HepG2 (cell line): ENCODE measurements around the gene DEPDC5. TPM values are rescaled to one million over a fixed set of nuclear protein-coding genes. Genes with fewer than 3 reads are reported as not detected.

Source experiments
- NONO ChIP-seq, 2 experiments: fragments of 450-650 bp in 1 of 2; sonication (generic) in 1 of 2; formaldehyde crosslinking in 1 of 2; IDR thresholded peaks in 1 of 2; conservative IDR thresholded peaks in 1 of 2; 2 replicates each; pipeline versions ENCODE4 v1.6.1 to v1.8.0; 2017 to 2022; ENCODE audit warnings: mild to moderate bottlenecking in 1 of 2, missing genetic modification reagents in 1 of 2, moderate library complexity in 1 of 2
- SAFB2 ChIP-seq: sonication (generic); formaldehyde crosslinking; IDR thresholded peaks from 2 replicates; pipeline ENCODE4 v1.5.1; 2020; ENCODE audit warnings: missing genetic modification reagents, low read depth, mild to moderate bottlenecking, borderline replicate concordance
- TRIM24 ChIP-seq: sonication (generic); formaldehyde crosslinking; IDR thresholded peaks from 2 replicates; pipeline ENCODE4 v1.8.0; 2022; ENCODE audit warnings: mild to moderate bottlenecking, missing genetic modification reagents
- ZXDC ChIP-seq: sonication (generic); formaldehyde crosslinking; IDR thresholded peaks from 2 replicates; pipeline ENCODE4 v1.5.0; 2020; ENCODE audit warnings: mild to moderate bottlenecking, missing genetic modification reagents
- polyA plus RNA-seq, 8 experiments: library from polyadenylated mRNA; depleted of rRNA in 3 of 8; stranded (reverse) in 7 of 8; unstranded in 1 of 8; fragments of >200 nt; fragmentation: Illumina TruSeq in 4 of 8; extraction: Trizol in 4 of 8; gene quantifications; 2 replicates each; pipeline versions ENCODE4 v1.2.1 to v1.2.3, GENCODE V29; 2011 to 2016; ENCODE audit warnings: low read depth in 4 of 8, missing spikeins in 1 of 8, mixed read lengths in 1 of 8; ENCODE audit not compliant: insufficient read depth in 1 of 8
- total RNA-seq, 5 experiments: library from RNA; depleted of rRNA; stranded (reverse); fragments of >200 nt; fragmentation: Illumina TruSeq; extraction: Trizol; gene quantifications; 2 replicates each; pipeline ENCODE4 v1.2.3, GENCODE V29; 2016; ENCODE audit warnings: low read depth in 1 of 5
- TF ChIP-seq, protein P1 (sequence below): sonication (generic); formaldehyde crosslinking; IDR thresholded peaks from 2 replicates; pipeline ENCODE4 v1.4.0; 2020; ENCODE audit warnings: mild to moderate bottlenecking, missing genetic modification reagents
- TF ChIP-seq, protein P2 (sequence below): sonication (generic); formaldehyde crosslinking; IDR thresholded peaks from one replicate; pipeline ENCODE4 v1.5.1; 2020; ENCODE audit warnings: mild to moderate bottlenecking, missing genetic modification reagents; ENCODE audit errors: not compliant biosample characterization
- TF ChIP-seq, protein P3 (sequence below): sonication (generic); formaldehyde crosslinking; IDR thresholded peaks from 2 replicates; pipeline ENCODE4 v1.4.0; 2020; ENCODE audit warnings: missing genetic modification reagents, mild to moderate bottlenecking, borderline replicate concordance

DEPDC5 gene
- total and polyA plus RNA-seq, 2 of the 13 experiments (the other 11 are each of a cell fraction or from before 2014, with no cell fraction given): 9.8 to 12.4 TPM

DNA sequence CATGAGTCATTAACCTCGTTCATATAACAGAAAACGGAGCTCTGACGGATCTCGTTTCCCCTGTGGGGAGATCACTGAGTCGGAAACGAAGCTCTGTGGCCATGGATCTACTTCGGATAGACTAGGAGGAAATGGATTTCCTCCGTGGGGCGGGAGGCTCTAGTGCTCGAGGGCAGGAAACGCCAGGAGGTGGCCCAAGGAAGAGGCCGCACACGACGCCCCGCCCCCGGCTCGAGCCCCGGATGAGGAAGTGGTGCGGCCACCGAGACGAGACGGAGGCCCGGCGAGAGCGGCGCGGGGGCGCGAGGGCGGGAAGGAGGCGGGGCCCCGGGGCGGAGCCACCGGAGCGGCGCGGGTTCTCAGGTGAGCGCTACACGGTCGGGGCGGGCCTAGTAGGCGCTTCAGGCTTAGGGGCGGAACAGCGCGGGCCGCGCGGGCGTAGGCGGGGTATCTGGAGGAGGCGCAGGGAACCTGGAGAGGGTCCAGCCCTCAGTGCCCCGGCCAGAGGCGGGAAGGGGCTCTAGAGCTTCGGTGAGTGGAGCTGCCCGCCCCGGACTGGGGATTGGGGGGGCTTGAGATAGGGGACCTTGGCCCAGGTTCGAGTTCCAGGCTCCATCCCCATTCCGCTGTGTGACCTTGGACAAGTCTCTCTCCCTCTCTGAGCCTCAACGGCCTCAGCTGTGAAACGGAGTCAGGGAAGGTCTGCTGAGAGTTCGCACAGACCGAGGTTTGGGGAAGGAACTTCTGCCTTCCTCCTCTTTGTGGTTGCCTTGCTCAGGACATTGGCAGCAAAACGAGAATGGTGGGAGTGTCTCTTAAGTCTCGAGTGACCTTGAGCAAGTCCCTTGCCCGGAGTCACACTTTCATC, at the start of gene DEPDC5 (continued):
- TF ChIP-seq, protein P1, sequence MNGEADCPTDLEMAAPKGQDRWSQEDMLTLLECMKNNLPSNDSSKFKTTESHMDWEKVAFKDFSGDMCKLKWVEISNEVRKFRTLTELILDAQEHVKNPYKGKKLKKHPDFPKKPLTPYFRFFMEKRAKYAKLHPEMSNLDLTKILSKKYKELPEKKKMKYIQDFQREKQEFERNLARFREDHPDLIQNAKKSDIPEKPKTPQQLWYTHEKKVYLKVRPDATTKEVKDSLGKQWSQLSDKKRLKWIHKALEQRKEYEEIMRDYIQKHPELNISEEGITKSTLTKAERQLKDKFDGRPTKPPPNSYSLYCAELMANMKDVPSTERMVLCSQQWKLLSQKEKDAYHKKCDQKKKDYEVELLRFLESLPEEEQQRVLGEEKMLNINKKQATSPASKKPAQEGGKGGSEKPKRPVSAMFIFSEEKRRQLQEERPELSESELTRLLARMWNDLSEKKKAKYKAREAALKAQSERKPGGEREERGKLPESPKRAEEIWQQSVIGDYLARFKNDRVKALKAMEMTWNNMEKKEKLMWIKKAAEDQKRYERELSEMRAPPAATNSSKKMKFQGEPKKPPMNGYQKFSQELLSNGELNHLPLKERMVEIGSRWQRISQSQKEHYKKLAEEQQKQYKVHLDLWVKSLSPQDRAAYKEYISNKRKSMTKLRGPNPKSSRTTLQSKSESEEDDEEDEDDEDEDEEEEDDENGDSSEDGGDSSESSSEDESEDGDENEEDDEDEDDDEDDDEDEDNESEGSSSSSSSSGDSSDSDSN: no peak; the same call in 1 of the 2 replicates
- TF ChIP-seq ZXDC (CRISPR knock-in tag): peak; percentile 53; the same call in 1 of the 2 replicates
- peak; percentile 52; the same call in 1 of the 2 replicates for TF ChIP-seq SAFB2 (CRISPR knock-in tag)
- TF ChIP-seq NONO (IDR thresholded peaks at IDR 0.05): no peak
- TF ChIP-seq NONO (CRISPR knock-in tag; conservative IDR thresholded peaks at IDR 0.05): peak; percentile 84
- TF ChIP-seq, protein P2, sequence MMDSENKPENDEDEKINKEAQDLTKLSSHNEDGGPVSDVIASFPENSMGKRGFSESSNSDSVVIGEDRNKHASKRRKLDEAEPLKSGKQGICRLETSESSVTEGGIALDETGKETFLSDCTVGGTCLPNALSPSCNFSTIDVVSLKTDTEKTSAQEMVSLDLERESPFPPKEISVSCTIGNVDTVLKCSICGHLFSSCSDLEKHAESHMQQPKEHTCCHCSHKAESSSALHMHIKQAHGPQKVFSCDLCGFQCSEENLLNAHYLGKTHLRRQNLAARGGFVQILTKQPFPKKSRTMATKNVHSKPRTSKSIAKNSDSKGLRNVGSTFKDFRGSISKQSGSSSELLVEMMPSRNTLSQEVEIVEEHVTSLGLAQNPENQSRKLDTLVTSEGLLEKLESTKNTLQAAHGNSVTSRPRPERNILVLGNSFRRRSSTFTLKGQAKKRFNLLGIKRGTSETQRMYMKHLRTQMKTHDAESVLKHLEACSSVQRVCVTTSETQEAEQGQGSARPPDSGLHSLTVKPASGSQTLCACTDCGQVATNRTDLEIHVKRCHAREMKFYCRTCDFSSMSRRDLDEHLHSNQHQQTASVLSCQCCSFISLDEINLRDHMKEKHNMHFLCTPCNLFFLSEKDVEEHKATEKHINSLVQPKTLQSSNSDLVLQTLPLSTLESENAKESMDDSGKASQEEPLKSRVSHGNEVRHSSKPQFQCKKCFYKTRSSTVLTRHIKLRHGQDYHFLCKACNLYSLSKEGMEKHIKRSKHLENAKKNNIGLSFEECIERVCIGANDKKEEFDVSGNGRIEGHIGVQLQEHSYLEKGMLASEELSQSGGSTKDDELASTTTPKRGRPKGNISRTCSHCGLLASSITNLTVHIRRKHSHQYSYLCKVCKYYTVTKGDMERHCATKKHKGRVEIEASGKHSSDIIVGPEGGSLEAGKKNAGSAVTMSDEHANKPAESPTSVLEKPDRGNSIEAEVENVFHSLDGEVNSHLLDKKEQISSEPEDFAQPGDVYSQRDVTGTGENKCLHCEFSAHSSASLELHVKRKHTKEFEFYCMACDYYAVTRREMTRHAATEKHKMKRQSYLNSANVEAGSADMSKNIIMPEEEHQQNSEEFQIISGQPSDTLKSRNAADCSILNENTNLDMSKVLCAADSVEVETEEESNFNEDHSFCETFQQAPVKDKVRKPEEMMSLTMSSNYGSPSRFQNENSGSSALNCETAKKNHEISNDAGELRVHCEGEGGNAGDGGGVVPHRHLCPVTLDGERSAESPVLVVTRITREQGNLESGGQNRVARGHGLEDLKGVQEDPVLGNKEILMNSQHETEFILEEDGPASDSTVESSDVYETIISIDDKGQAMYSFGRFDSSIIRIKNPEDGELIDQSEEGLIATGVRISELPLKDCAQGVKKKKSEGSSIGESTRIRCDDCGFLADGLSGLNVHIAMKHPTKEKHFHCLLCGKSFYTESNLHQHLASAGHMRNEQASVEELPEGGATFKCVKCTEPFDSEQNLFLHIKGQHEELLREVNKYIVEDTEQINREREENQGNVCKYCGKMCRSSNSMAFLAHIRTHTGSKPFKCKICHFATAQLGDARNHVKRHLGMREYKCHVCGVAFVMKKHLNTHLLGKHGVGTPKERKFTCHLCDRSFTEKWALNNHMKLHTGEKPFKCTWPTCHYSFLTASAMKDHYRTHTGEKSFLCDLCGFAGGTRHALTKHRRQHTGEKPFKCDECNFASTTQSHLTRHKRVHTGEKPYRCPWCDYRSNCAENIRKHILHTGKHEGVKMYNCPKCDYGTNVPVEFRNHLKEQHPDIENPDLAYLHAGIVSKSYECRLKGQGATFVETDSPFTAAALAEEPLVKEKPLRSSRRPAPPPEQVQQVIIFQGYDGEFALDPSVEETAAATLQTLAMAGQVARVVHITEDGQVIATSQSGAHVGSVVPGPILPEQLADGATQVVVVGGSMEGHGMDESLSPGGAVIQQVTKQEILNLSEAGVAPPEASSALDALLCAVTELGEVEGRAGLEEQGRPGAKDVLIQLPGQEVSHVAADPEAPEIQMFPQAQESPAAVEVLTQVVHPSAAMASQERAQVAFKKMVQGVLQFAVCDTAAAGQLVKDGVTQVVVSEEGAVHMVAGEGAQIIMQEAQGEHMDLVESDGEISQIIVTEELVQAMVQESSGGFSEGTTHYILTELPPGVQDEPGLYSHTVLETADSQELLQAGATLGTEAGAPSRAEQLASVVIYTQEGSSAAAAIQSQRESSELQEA: no peak
- TF ChIP-seq TRIM24 (CRISPR knock-in tag): no peak
- TF ChIP-seq, protein P3, sequence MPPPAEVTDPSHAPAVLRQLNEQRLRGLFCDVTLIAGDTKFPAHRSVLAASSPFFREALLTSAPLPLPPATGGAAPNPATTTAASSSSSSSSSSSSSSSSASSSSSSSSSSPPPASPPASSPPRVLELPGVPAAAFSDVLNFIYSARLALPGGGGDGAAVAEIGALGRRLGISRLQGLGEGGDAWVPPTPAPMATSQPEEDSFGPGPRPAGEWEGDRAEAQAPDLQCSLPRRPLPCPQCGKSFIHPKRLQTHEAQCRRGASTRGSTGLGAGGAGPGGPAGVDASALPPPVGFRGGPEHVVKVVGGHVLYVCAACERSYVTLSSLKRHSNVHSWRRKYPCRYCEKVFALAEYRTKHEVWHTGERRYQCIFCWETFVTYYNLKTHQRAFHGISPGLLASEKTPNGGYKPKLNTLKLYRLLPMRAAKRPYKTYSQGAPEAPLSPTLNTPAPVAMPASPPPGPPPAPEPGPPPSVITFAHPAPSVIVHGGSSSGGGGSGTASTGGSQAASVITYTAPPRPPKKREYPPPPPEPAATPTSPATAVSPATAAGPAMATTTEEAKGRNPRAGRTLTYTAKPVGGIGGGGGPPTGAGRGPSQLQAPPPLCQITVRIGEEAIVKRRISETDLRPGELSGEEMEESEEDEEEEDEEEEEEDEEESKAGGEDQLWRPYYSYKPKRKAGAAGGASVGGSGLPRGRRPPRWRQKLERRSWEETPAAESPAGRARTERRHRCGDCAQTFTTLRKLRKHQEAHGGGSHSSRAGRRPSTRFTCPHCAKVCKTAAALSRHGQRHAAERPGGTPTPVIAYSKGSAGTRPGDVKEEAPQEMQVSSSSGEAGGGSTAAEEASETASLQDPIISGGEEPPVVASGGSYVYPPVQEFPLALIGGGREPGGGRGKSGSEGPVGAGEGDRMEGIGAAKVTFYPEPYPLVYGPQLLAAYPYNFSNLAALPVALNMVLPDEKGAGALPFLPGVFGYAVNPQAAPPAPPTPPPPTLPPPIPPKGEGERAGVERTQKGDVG (CRISPR knock-in tag): no peak
